GM12801 (cell line): ENCODE results near the gene RASD1.

Experiments used
- TF ChIP-seq, protein P1 (sequence below): IDR thresholded peaks from one replicate; pipeline ENCODE4 v1.5.1; 2011; ENCODE audit warnings: control low read depth; ENCODE audit not compliant: insufficient read length; ENCODE audit errors: extremely low read depth

The RASD1 gene

DNA sequence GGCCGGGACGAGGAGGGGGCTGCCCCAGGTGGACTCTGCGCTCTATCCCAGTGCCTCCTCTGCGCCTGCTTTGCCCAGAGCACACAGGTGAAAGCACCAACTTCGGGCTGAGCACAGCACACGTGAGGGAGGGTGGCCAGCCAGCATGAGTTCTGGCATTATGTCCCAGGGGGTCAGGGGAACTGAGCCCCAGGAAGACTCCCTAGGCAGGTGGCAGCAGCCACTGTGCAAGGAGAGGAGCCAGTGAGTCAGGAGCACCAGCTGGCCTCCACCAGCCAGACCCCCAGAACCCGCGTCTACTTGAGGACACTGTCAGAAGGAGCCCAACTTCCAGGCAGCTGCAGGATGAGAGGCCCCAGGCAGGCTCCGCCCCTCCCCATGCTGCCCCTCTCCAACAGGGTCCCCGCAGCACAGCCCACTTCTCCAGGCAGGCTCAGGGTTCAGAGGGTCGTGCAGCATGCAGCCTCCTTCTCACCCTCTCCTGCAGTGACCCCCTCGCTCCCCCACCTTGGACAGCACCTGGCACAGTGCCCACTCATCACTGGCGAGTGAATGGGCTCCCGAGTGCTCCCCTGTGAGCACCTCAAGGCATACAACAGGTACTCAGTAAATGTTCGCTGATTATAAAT lies 44.2 kb upstream of the RASD1 start:
- TF ChIP-seq, protein P1, sequence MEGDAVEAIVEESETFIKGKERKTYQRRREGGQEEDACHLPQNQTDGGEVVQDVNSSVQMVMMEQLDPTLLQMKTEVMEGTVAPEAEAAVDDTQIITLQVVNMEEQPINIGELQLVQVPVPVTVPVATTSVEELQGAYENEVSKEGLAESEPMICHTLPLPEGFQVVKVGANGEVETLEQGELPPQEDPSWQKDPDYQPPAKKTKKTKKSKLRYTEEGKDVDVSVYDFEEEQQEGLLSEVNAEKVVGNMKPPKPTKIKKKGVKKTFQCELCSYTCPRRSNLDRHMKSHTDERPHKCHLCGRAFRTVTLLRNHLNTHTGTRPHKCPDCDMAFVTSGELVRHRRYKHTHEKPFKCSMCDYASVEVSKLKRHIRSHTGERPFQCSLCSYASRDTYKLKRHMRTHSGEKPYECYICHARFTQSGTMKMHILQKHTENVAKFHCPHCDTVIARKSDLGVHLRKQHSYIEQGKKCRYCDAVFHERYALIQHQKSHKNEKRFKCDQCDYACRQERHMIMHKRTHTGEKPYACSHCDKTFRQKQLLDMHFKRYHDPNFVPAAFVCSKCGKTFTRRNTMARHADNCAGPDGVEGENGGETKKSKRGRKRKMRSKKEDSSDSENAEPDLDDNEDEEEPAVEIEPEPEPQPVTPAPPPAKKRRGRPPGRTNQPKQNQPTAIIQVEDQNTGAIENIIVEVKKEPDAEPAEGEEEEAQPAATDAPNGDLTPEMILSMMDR = no peak

DNA sequence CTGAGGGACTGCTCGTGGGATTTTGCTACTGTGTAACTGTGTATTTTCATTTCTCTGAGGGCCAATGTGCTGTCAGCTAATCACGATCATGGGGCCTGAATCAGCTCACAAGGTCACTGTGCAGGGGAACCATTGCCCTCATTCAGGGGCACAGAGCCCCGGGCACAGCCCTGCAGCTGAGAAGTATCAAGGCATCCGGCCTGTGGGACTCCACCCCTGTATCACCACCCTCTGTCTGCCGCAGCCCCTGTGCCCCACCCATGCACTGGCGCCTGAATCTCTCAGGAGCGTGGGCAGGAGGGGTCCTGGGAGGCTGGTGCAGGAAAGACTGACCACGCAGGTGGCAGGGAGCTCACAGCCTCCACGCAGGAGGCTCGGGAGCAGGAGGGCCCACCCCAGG lies 43.4 kb upstream of the RASD1 start:
- TF ChIP-seq, protein P1 = no peak

DNA sequence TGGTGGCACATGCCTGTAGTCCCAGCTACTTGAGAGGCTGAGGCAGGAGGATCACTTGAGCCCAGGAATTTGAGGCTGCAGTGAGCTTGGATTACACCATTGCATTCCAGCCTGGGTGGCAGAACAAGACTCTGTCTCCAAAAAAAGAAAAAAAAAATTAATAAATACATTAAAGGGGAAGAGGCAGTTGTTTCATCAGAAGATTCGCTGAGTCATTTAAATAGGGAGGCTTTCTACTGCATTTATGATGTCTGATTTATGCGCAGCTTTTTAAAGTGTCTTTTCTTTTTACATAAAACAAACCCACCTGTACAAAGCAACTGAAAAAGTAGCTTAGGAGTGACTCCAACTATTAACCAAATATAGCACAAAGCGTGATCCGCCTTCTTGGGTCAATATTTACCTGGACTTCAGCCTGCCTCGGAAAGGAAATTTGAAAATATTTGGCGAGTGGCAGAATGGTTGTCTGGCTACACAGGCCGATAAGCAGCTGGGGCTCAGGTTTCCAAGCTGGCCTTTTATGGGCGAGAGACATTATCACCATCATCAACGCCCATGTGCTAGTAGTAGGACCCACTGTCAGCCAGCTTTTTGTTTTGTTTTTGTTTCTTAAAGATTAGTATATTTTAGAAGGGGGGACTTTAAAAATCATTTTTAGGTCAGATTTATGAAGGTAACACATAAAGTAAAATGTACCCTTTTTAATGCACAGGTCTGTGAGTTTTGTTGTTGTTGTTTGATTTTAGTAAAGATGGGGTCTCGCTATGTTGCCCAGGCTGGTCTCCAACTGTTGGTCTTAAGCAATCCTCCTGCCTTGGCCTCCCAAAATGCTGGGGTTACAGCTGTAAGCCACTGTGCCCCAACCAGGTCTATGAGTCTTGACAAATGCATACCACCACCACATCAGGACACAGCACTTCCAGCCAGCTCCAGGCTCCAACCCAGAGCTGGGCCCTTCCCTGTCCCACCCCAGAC lies 42.5 kb upstream of the RASD1 start:
- TF ChIP-seq, protein P1 = no peak

DNA sequence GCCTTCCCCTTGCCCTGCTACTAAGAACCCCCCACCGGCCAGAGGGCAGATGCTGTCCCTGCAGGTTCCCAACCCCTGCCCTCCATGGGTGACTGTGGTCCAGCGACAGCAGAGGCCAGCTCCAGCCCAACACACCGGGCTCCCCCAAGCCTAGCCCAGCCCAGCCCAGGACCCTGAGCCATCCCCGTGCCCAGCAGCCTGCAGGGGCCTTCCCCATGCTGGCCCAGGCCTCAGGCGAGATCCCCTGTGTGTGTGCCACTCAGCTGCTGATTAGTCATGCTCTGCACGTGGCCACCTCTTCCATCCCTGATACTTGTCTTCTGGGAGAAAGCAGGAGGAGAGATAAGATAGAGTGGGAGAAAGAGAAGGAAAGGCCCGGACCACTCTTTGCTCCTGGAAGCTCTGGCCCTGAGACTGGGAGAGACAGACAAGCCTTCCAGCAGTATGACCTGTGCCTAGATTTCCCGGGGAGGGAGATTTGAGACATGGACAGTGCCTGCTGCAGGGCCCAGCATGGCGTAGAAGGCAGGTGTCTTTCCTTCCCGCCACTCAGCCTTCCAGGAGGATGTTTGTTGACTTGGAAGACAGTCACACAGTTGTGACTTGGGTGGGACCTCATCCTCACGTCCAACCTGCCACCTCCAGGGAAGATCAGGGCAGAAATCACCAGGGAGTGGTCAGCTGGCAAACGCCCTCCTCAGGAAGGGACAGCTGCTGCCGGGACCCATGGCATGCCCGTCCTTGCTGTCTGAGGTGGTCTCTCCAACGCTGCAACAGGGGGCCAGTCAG lies 41.3 kb upstream of the RASD1 start:
- TF ChIP-seq, protein P1 = no peak

DNA sequence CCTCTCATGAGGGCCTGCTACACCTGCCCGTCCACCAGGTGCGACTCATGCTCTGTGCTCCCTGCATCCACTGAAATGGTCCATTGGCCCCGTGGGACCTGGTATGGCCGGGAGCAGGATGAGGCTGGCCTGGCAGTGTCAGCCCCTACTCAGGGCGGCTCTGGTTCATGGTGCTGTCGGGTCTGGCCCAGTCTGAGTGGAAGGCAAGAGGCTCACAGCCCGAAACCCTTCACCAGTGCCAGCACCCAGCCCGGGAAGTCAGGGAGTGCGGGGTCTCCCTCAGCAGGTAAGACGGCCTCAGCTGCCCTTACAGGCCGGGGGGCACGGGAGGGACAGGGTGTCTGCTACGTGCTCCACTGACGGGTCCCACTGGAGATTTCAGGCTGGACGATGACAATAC lies 40.5 kb upstream of the RASD1 start:
- TF ChIP-seq, protein P1 = no peak

DNA sequence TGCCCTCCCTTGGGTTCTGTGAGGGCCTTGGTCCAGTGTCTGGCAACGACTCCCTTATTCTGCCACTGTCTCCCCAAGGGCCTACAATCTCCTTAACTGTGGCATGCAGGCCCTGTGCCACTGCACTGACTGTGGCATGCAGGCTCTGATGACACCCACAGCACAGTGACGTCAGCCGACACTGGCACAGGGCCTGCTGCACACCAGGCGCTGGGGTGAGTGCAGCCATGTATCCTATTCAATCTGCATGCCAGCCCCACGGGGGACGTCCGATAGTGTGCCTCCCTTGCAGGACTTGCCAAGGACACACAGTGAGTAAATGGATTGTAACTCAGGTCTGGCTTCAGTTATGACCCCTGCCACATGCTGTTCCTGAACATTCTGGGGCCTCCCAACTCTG lies 39.8 kb upstream of the RASD1 start:
- TF ChIP-seq, protein P1 = no peak

DNA sequence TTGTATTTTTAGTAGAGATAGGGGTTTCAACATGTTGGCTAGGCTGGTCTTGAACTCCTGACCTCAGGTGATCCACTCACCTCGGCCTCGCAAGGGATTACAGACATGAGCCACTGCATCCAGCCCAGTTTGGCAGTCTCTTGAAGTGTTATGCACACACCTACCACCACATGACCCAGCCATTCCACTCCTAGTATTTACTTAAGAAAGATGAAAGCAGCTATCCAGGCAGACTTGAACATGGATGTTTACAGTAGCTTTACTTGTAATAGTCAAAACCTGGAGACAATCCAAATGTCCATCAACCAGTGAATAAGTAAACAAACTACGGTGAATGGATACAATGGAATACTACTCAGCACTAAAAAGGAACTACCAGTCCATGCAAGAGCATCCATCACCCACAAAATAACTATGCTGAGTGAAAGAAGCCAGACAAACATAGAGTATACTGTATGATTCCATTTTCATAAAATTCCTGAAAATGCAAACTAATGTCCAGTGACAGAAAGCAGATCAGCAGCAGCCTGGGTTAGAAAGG lies 37.8 kb upstream of the RASD1 start:
- TF ChIP-seq, protein P1 = no peak
